HG02623 (cell line): ENCODE results near the gene SMG9.

Experiments used
- ATAC-seq: cut with Tn5 transposase; IDR thresholded peaks from one replicate; pipeline ENCODE4 v1.9.1; 2021; ENCODE audit warnings: moderate library complexity; ENCODE audit not compliant: unreplicated experiment

SMG9 gene, protein sequence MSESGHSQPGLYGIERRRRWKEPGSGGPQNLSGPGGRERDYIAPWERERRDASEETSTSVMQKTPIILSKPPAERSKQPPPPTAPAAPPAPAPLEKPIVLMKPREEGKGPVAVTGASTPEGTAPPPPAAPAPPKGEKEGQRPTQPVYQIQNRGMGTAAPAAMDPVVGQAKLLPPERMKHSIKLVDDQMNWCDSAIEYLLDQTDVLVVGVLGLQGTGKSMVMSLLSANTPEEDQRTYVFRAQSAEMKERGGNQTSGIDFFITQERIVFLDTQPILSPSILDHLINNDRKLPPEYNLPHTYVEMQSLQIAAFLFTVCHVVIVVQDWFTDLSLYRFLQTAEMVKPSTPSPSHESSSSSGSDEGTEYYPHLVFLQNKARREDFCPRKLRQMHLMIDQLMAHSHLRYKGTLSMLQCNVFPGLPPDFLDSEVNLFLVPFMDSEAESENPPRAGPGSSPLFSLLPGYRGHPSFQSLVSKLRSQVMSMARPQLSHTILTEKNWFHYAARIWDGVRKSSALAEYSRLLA

DNA sequence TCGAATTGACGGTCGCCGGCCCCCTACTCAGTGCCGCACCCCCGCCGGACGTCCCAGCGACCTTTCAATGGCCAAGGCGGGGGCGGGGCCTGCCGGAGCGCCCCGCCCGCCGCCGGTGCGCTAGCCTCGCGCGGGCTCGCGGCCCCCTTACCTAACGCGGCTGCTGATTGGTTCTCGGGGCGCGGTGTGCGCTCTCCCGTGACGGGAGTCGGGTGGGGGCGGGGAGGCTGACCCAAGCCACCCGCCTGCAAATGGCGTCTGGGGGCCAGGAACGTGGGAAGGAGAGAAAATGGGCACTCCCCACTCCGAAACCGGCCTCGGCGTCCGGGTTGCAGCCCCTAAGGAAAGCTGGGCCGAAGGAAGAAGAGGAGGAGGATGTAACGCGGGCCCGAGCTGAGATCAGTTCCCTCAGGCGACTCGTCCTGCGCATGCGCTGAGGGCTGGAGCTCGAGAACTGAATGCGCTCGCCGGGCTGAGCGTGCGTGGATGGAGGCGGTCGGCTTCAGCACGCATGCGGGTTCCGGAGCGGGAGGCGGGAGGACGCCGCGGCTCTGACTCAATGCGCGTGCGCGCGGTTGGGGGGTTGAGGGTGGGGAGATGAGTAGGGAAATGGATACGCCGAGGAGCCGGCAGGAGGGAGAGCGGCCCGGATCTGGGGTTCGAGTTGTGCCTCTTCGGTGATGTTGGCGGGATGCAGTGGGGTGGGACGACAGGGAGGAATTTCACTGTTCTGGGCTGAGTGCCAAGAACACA is at the start of gene SMG9:
TSS of gene SMG9 (minus strand) at position 460 of the 753 bp plus-strand sequence. CDS start 4,221 bp downstream, outside the sequence.
- peak; percentile 48 for ATAC-seq

DNA sequence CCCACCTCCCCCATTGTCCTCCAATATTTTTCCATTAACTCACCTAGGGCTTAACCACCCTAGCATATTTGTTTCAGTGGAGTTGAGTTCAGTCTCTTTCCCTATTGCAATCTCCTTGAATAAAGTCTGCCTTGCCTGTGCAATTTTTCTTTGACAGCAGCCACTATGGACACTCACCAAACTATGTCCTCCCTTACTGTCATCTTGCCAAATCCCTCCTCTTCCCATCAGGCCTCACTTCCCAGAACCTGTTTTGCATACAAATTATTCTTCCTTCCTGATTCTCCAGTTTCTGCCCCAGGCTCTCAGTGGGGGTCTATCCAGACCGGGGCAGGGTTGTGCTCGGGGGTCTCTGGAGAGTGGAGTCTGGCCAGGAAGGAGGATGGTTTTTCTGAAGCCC is 49.7 kb upstream of the SMG9 start:
- ATAC-seq, result no peak

DNA sequence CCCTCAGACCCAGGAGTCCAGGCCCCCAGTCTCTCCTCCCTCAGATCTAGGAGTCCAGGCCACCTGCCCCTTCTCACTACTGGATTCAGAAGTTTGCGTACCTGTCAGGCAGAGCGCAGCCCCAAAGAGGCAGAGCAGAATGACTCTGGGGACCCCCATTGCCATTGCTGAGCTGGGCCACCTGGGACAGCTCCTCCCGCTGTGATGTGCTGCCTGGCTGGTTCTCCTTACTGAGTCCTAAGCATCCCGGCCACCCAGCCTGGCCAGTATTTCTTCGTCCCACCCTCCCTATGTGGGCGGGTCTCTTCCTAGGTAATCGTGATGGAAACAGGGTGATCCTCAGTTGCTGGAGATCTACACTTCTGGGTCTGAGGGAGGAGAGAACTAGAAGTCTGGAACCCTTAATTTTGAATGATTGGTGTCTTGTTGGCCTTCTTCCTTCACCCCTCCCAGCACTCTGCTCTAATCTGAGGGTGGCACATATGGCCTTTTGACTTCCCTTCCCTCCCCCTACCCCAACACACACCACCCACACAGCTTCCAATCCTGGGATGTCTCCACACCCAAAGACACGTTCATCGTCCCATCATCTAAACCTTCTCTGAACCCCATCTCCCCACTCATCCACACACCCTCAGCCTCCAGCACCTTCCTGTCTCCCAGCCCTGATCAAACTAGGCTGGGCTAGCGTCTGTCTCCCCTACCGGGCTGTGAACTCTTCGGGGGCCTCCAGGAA is 47.6 kb upstream of the SMG9 start, which contains the start of gene LYPD5:
TSS of gene LYPD5 (minus strand) at position 232 of the 736 bp plus-strand sequence. CDS start at position 165, 67 bp downstream.
- no peak for ATAC-seq

DNA sequence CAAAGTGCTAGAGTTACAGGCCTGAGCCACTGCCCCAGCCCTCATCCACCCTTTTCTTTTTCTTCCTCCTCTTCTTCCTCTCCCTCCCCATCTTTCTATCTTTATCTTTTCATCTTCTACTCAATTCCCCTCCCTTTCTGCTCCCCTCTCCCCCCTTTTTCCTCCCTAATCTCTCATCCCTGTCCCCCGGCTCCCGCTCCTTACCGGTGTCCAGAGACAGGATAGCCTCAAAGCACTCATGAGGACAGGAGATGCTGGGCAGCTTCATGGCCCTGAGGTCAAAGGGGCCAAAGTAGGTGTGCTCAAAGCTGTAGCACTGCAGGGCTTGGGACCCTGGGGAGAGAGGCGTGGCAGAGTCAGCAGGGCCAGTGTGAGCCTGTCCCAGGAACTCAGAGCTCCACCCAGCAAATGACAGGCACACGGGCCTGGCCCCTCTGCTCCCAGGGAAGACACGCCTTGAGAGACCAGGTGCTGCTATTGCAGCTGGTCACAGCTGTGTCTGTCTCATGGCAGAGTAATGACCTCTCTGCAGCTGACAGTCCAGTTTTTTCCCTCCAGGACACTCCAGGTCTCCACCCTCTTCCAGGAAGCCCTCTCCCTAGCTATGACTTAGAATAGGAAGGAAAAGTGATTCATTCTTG is 44.9 kb upstream of the SMG9 start:
- ATAC-seq, result no peak

DNA sequence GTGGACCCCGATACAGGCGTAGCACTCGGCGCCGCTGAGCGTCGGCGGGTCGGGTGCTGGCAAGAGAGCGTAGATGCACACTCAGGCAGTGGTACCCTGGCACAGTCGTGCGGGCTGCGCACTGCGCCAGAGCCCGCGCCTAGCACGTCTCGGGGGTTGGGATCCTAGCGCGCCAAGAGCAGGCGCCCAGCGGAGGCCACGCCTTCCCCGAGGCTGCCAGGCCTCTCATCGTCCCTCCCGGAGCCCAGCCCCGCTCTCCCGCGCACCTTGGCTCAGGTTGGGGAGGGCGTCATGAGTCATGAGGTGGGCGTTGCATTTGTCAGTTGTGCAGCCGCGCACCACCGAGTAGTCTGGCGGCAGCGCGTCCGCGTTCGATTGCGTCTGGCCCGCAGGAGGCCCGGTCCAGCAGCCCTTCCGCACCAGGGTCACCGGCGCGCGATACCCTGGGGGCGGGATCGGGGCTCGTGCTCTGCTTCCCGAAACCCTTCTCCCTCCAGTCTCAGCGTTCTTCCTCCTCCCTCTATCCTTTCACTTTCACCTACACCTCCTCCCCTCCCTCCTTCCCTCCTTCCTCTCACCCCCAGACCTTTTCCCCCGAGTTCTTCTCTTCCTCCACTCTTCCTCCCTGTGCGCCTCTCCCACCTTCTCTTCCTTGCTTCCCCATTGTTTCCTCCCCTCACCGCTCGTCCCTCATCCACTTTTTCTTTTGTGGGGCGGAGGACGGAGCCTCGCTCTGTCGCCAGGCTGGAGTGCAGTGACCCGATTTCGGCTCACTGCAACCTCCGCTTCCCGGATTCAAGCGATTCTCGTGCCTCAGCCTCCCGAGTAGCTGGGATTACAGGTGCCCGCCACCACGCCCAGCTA is 44.0 kb upstream of the SMG9 start:
- ATAC-seq, result no peak

DNA sequence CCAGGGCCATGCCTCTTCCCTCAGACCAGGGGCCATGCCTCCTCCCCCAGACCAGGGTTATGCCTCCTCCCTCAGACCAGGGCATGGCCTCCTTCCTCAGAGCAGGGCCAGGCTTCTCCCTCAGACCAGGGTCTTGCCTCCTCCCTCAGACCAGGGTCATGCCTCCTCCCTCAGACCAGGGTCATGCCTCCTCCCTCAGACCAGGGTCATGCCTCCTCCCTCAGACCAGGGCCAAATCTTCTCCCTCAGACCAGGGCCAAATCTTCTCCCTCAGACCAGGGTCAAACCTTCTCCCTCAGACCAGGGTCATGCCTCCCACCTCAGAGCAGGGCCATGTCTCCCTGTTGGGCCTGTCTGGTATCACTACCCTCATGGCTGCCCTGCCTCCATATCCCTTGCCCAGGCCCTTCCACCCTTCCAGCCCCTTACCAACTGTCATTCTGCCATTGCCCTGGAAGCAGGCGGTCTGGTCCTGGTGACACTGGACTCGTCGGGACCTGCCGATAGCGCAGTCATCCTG is 43.3 kb upstream of the SMG9 start:
- no peak for ATAC-seq

DNA sequence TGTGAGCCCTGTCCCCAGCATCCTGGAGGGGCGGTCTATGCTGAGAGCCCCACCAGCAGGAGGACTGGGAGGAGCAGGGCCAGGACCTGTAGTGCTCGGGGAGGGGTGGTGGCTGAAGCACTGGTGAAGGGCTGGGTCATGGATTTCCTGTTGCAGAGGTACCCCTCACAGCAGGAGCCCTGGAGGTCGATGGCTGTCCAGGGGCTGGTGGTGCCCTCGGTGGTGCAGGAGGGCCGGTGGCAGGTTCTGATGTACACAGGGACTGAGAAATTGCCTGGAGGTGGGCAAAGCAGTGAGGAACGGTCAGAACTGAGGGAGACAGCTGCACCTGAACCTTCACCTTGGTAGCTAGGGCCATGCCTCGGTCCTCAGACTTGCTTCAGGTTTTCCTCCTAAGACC is 42.8 kb upstream of the SMG9 start:
- no peak for ATAC-seq

DNA sequence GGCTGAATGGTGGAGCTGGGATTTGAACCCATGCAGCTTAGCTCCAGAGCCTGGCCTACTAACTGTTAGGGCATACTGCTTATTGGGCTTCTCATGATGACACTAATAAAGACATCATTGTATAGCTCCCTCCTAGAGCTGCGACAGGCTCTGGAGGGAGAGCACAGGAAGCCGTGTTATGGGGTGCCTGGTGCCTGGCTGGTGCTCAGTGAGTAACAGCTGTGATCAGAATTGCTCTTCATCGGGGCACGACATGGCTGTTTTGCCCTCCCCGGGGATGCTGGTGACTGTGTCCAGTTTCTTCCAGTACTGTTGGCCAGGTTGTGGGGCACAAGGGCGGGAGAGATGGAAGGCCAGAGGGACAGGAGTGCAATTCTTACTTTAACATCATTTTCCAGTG is 42.4 kb upstream of the SMG9 start:
- ATAC-seq, result no peak

DNA sequence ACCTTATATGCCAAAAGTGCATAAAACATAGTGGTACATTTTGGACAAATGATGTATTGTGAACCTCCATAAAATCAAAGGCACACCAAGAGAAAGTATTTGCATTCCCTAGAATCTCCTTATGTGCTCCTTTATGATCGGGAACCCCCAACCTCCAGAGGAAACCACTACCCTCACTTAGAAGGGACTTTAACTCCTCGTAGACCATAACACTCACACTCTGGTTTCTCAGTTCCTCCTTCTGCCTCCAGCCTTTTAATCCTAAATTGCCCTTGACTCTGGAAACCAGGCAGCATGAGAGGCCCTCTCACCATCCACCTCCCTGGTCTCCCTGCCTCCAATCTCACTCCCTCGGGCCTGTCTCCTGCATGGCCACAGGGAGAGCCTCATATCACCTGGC is 35.8 kb upstream of the SMG9 start:
- no peak for ATAC-seq

DNA sequence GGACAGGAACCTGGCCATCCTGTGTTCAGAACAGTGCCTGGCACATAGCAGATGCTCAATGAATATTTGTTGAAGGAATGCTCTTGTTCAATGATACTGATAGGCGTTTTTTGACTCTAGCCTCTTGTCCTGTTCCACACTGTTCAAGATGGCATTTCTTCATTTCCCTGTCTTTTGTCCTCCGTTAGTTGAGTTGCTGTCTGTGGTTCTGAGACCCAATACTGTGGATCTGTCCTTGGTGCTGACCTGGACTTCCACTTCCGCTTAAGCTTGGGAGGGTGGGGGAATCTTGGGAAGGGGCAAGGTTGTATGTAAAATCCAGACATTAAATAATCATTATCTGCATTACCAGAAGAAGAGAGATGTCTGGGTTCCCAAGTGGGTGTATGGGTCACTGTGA is 34.3 kb upstream of the SMG9 start:
- ATAC-seq, result no peak

DNA sequence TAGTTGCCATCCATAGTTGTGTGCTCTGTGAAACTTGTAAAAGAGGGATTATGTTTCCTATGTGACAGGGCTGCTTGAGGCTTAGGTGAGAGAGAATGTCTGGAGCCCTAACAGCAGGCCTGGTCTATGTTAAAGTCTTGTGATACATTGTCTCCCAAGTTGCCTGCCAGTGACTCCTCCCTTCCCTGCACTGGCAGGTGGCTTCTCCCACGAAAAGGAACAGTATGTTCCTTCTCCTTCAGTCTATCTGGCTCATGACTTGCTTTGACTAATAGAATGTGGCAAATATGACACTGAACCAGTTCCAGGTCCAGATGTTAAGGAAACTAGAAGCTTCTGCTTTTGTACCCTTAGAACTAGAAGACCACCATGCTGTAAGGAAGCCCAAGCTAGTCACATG is 31.9 kb upstream of the SMG9 start:
- no peak for ATAC-seq

DNA sequence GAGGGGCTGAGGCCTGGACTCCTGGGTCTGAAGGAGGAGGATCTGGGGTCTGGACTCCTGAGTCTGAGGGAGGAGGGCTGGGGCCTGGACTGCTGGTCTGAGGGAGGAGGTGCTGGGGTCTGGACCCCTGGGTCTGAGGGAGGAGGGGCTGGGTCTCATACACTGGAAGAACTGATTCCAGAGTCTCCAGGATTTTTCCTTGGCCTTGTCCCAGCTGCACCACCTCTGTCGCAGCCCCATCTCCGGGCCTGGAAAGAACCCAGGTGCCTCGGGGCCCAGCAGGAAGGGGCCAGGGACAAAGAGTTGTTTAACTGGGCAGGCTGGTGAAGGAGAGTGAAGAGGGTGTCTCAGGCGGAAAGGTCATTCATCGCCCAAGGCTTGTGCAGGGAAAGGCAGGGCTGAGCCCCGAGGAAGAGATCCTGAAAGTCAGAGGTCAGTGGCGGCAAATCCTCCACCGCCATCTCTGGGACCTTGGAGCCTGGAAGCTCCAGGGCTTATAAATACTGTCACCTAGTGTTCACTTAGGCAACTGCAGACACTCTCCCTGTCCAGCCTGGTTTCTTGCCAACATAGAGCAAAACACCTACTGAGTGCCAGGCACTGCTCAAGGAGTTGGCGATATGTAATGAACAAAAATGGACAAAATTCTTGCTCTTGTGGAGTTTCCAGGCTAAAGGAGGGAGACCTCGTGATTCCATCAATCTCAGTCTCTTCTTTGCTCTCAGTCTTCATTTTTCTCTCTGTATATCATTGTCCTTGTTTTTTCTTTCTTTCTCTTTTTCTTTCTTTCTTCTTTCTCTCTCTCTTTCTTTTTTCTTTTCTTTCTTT is 30.4 kb upstream of the SMG9 start:
- ATAC-seq, result no peak

DNA sequence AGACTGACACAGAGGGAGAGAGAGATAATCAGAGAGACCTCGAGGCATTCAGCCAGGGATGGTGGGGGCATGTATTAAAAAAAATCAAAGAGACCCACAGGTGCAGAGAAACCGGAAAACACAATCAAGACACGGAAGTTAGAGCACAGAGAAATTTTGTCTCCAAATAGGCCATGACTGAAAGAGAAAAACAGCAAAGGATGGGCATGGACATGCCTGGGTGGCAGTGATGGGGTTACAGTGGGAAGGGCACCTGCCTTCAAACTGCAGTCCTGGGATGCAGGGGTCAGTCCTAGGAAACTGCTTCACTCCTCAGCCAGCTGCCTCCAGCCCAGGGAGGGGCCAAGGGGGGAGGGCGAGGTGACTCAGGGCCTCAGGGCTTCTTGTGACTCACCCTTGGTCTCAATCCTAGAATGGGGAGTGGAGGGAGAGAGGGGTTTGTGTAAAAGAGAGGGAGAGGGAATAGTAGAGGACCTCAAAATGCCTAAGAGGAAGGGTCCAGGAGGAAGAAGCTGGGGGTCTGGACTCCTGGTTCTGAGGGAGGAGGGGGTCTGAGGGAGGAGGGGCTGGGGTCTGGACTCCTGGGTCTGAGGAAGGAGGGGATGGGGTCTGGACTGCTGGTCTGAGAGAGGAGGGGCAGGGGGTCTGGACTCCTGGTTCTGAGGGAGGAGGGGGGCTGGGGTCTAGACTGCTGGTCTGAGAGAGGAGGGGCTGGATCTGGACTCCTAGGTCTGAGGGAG is 29.6 kb upstream of the SMG9 start:
- ATAC-seq, result no peak

DNA sequence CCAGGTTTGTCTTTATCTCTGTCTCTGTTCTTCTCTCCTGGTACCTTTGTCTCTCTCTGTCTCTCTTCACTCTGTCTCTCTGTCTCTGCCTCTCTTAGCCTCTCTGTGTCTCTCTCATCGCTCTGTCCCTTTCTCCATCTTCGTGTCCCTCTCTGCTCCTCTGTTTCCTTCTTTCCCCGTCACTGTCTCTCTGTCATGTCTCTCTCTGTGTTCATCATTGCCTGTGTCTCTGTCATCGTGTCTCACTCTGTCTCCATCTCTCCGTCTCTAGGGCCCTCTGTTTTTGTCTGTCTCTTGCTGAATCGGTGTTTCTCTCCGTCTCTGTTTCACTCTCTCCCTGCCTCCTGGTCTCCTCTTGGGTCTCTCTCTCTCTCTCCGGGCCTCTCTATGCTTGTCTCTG is 28.9 kb upstream of the SMG9 start:
- no peak for ATAC-seq

DNA sequence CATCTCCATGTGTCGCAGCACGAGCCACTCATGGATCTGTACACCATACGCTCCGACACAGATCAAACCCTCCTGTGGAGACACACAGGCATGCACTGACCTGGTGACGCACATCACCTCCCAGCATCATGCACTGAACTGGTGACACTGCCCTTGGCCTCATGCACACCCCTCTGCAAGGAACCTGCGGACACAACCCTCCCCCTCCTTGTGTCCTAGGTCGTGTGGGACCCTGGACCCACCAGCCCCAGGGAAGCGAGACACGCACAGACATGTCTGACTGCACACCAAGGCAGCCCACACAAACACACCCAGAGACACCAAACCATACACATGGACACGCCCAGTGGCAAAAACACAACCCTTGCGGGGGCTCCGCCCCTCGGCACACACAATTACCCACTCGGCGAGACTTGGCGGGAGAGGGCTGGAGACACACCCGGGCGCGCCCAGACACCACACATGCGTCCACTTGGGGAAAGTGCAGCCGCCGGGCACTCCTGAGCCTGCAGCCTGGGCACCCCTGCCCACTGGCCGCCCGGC is 28.0 kb upstream of the SMG9 start:
- ATAC-seq, result no peak

DNA sequence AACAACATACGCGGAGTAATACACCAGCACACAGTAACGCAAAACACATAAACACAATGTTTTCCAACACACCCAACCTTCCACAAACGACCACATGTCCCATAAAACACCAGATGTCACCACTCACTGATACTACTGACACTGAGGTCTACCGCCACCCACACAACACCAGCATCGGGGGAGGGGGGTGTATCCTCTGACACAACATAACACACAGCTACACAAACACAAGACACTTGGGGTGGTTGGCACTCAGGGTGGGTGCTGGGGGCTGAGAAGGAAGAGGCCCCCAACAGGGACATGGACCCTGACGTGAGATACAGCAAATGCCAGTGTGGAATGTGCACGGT is 27.5 kb upstream of the SMG9 start:
- no peak for ATAC-seq

DNA sequence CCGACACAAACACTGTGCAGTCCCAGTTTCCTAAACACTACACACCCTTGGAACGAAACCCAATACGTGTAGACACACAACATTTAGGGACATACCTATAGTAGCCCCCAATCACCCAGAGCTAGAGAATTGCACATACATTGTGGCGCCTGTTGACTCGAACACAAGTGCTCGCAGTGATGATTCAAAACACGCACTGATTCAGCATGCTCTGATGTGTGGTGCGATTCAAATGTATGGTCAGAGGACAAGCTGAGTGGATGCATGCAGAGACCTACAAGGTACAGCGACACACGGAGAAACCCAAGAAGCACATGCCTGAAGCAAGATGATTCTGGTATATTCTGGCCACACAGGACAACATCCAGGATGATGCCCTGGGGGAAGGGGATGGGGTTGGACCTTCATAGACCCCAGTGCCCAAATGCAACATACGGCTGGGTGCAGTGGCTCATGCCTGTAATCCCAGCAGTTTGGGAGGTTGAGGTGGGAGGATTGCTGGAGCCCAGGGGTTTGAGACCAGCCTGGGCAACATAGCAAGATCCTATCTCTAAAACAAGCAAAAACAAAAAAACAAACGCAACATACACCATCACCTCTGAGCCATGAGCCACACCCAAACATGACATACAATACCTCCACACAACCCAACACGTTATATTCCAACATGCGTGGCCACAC is 27.0 kb upstream of the SMG9 start:
- no peak for ATAC-seq
